GM21515 (cell line): Measurements from ENCODE around the gene ITPK1.

Experiments
- ATAC-seq: cut with Tn5 transposase; IDR thresholded peaks from one replicate; pipeline ENCODE4 v1.9.1; 2021; ENCODE audit not compliant: unreplicated experiment

Gene ITPK1

GRCh38 chr14:92958373-92959188, 157.1 kb downstream of the ITPK1 start:
- ATAC-seq = no peak

DNA sequence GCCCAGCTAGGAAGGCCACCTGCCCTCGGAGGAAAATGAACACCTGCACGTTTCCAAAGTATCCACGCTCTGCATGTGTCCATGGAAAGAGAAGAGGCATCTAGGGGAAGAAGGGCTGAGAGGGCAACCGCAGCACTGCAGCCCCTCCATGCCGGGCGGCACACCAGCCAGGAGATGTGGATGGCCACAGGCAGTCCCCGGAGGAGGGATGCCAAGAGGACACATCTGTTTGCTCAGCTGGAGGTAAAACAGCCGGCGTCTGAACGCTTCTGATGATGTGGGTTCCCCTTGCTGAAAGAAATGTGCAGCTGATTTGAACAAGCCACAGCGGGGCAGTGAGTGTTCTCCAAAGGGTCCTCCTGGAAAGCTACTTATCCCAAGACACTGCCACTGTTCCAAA, 158.8 kb downstream of the ITPK1 start:
- ATAC-seq = no peak

DNA sequence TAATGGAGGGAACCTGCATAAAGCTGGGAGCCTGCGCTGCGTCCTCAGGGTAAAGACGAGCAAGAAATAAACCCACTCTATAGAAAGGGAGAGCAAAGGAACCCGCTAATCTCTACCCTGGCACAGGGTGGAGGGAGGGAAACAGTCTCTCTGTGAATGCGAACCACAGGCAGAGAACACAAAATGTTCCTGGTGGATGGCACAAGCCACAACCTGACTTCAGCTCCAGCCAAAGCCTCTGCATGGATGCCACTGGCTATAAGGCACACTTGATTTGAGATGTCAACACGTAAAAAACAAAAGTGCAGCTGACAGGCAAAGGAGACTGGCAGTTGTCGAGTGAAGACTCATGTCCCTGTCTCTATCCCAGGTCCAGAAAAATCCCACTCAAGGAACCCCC, 160.3 kb downstream of the ITPK1 start:
- no peak for ATAC-seq

- ATAC-seq = no peak
These were observed 160.8 kb downstream of the ITPK1 start for GRCh38 chr14:92954933-92955332.

GRCh38 chr14:92953526-92953925, 162.2 kb downstream of the ITPK1 start:
- no peak for ATAC-seq

- ATAC-seq = no peak
These were observed 163.0 kb downstream of the ITPK1 start for GRCh38 chr14:92952481-92953298.

- no peak for ATAC-seq
These were observed 163.7 kb downstream of the ITPK1 start for GRCh38 chr14:92951912-92952471.

GRCh38 chr14:92951261-92951660, 164.5 kb downstream of the ITPK1 start:
- no peak for ATAC-seq

- ATAC-seq = no peak
These were observed 165.0 kb downstream of the ITPK1 start for GRCh38 chr14:92950773-92951172.

GRCh38 chr14:92950193-92950540, 165.6 kb downstream of the ITPK1 start:
- no peak for ATAC-seq

- no peak for ATAC-seq
These were observed 166.1 kb downstream of the ITPK1 start for GRCh38 chr14:92949496-92950192.

- no peak for ATAC-seq
These were observed 167.1 kb downstream of the ITPK1 start for GRCh38 chr14:92948647-92949046.

DNA sequence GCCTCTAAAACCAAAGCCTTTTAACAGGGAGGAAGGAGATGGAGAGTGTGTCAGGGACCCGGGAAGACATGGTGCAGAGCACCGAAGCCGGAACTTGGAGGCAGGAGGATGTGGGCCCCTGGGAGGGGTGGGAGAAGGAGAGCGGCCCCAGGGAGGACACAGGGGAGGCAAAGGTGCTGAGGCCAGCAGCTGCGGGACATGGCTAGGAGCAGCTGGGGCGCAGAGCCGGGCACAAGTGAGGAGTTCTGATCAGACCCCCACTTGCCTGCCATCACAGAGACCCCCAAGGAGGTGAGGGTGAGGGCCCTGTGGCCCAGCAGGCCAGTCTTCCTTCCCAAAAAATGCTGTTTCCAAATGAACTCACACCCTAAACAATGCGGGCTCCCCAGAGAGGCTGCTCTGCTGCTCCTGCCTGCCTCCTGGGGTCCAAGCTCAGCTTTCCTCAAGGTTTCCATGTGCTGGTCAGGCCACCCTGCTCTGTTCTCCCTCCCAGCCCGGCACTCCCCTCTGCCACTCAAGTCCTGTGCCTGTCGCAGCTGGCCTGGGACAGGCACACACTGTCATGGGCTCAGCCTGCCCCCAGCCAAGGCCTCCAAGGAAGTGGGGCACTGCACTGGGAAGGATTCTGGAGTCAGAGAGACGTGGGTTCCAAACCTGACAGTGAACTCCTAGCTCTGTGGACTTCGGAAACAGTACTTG, 168.7 kb downstream of the ITPK1 start:
- no peak for ATAC-seq

- ATAC-seq = no peak
These were observed 169.5 kb downstream of the ITPK1 start for GRCh38 chr14:92945959-92946846.

DNA sequence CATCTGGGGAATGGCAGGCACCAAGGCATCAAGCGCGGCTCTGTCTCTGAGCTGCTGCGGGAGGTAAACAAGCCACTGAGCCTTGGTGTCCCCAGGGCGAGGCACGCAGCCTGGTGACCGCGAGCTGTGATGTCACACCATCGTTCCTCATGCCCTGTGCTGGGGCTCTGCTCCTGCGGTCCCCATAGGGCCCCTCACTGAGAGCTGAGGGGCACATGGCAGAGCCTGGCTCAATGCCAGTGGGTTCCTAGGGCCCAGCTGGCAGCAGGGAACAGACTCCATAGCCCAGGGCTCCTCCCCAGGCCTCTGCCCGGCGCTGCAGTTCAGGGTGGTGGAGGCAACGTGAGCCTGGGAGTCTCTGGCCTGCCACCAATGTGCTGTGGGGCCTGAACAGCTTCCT, 170.2 kb downstream of the ITPK1 start:
- no peak for ATAC-seq

DNA sequence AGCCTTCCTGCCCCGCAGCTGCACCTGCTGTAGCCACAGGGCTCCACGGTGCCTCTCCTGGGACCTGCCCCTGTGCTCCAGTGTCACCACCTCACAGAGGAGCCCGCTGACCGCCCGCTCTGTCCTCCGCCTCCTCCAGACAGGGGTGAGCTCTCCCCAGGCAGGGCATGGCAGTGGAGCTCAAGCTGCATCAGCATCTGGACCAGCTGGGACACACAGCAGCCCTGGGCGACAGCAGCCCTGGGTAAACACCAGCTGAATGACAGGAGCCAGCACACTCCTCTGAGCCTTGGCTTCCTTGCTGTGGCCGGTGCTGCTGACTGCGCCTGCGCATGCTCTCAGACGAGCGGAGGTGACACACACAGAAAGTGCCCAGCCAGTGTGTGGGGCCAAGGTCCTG, 170.7 kb downstream of the ITPK1 start:
- ATAC-seq = no peak

- ATAC-seq = no peak
These were observed 171.7 kb downstream of the ITPK1 start for GRCh38 chr14:92943855-92944570.

DNA sequence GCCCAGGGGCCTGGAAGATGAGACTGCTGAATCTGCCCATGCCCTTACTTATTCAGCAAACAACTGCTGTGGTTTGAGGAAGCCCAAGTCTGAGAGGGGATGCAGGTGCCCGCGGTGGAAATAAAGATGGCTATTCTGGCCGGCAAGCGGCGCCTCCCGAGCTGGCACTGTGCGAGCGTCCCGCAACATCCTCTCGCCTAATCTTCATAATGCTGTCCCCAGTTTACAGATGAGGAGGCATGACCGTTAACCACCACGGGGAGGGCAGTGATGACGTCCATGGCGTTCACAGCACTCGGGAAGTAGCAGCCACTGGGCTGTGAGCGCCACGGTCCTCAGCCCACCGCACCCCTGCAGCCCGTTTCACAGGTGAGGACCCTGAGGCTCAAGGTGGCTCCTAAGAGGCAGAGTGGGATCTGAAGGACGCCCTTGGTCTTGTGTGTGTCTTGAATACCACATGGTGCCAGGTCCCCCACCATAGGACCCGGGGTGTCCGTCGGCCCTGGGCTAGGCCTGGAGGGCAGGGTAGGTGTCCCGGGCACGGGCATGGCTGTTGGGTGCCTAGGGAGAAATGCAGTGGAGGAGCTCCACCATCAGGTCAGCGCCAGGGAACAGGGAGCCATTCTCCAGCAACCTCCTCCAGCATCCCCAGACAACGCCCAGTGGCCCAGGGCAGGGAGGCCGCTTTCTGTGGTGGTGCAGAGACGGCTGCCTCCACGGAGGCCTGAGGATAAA, 172.6 kb downstream of the ITPK1 start:
- ATAC-seq = no peak

- ATAC-seq = no peak
These were observed 173.1 kb downstream of the ITPK1 start for GRCh38 chr14:92942576-92942975.
